SK-N-MC (cell line): ENCODE results near the gene GOLGA5.

ENCODE experiments used
- DNase-seq: peaks from one replicate; pipeline ENCODE4 v3.0.0-alpha.2; 2011; ENCODE audit warnings: low read depth, low spot score
- H3K27ac ChIP-seq: fragments of 200-600 bp; sonication (generic); 2 replicates; pipeline ENCODE4 v1.5.1; 2016; ENCODE audit warnings: mixed run types
- H3K36me3 ChIP-seq: fragments of 200-600 bp; sonication (generic); 2 replicates; pipeline ENCODE4 v1.6.1; 2017; ENCODE audit warnings: antibody characterized with exemption, low read length, mixed read lengths; ENCODE audit not compliant: insufficient read depth
- H3K4me3 ChIP-seq: fragments of 200-600 bp; sonication (generic); 2 replicates; pipeline ENCODE4 v1.5.1; 2016
- H3K9ac ChIP-seq: fragments of 200-600 bp; sonication (generic); 2 replicates; pipeline ENCODE4 v1.8.0; 2017; ENCODE audit warnings: mixed run types, mixed read lengths; ENCODE audit not compliant: insufficient read length
- H3K9me3 ChIP-seq: fragments of 200-600 bp; sonication (generic); 2 replicates; pipeline ENCODE4 v1.6.1; 2017; ENCODE audit warnings: low read depth, mild to moderate bottlenecking, antibody characterized with exemption, low read length, moderate library complexity, mixed read lengths
- EZH2 ChIP-seq: fragments of 200-600 bp; sonication (generic); IDR thresholded peaks from one replicate; pipeline ENCODE4 v1.6.1; 2017; ENCODE audit warnings: antibody characterized with exemption
- FOXP2 ChIP-seq: optimal IDR thresholded peaks from 2 replicates; pipeline ENCODE3; 2011; ENCODE audit warnings: mild to moderate bottlenecking, moderate library complexity; ENCODE audit not compliant: insufficient read depth; ENCODE audit errors: extremely low read length, control extremely low read depth
- POLR2AphosphoS5 ChIP-seq: IDR thresholded peaks from 2 replicates; pipeline ENCODE4 v1.6.1; 2012; ENCODE audit warnings: mild to moderate bottlenecking, low read depth, low read length, borderline replicate concordance

GOLGA5 gene

DNA sequence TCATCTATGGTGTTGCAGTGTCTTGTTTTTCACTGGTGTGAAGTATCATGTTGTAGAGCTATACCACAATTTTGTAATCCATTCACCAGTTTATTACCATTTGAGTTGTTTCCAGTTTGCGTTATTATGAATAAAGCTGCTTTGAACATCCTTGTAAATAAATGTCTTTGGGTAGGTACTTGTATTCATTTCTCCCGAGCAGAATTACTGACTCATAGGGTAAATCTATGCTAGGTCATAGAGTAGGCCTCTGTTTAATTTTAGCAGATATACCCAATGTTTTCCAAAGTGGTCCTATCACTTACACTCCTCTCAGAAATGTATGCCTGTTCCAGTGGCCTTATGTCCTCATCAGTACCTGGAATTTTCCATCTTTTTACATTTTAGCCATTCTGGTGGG lies 6.6 kb upstream of the GOLGA5 start:
- H3K36me3 ChIP-seq = no peaks in the 10 kb centered on the region
- no peak overlapping the region for H3K27ac ChIP-seq
- TF ChIP-seq POLR2AphosphoS5 (no peak), FOXP2 (no peak), EZH2 (no peak)
- no peak for DNase-seq
- no peaks in the 10 kb centered on the region; the same call in 1 of the 2 replicates for H3K9me3 ChIP-seq
- H3K4me3 ChIP-seq = no peak overlapping the region
- H3K9ac ChIP-seq = no peak overlapping the region

DNA sequence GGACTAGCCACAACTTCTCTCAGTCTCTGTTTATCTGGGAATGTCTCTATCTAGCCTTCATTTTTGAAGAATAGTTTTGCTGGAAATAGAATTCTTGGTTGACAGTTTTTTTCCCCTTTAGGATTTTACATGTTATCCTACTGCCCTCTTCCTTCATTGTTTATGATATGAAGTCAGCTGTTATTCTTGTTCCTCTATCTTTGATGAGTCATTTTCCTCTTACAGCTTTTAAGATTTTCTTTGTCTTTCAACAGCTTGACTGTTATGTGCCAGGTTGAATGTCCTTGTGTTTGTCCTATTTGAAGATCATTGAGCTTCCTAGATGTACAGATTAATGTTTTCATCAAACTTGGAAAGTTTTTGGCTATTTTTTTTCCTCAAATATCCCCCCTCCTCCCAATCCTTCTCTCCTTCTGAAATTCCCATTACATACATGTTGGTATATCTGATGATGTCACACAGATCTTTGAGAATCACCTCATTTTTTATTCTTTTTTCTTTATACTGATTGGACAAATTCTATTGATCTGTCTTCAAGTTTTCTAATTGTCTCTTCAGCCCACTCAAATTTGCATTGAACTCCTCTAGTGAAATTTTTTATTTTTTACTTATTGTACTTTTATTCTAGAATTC lies 4.5 kb upstream of the GOLGA5 start:
- Histone ChIP-seq H3K9me3 (peaks cover 5% of the 10 kb centered on the region; the same call in 1 of the 2 replicates), H3K9ac (no peak overlapping the region), H3K36me3 (peaks cover 6% of the 10 kb centered on the region; the same call in 1 of the 2 replicates), H3K27ac (no peak overlapping the region), H3K4me3 (no peak overlapping the region)
- TF ChIP-seq FOXP2 = no peak
- TF ChIP-seq EZH2 = no peak
- TF ChIP-seq POLR2AphosphoS5 = no peak
- no peak for DNase-seq

DNA sequence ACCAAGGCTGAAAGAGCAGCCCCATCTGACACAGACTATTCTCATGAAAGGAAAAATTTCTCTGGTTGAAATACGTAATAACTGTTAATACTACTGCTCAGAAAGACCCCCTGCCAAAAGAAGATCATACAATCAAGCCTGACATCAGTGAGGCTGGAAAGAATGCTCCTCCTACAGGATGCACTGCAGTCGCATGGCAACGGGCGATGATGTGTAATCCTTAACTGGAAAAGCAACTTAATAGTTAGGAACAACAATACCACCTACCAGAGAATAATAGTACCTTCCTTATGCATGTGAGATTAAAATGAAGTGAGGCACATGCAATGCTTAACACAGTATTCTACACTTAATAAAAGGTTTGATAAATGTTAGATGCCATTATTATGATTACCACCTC lies 1.2 kb upstream of the GOLGA5 start:
- DNase-seq = no peak
- H3K9me3 ChIP-seq = peaks cover 5% of the 10 kb centered on the region; the same call in 1 of the 2 replicates
- no peak overlapping the region for H3K27ac ChIP-seq
- H3K4me3 ChIP-seq = no peak overlapping the region
- H3K9ac ChIP-seq = no peak overlapping the region
- H3K36me3 ChIP-seq = peaks cover 13% of the 10 kb centered on the region
- no peak for TF ChIP-seq FOXP2
- TF ChIP-seq EZH2 = no peak
- no peak for TF ChIP-seq POLR2AphosphoS5

DNA sequence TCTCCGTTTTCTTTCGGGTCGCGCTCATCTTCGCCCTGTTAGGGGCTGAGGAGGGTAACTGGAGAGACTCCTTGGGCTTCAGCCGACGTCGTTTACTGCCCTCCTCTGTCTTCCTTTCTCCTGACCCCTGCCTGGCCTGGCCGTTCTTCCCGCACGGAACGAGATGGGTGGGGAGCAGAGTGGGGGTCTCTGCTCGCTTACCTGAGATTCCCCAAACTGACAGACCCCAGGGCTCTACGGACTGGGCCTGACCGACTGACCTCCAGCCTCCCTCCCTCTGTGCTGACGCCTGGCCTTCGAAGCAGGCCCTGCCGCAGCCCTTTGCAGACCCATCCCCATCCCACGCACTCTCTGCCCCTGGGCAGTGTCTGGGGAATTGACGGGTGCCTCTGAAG lies 439 bp downstream of the GOLGA5 start:
- H3K4me3 ChIP-seq = peak overlapping the region; percentile 81
- H3K9me3 ChIP-seq = peaks cover 5% of the 10 kb centered on the region; the same call in 1 of the 2 replicates
- H3K27ac ChIP-seq = peak overlapping the region; percentile 37; the same call in 1 of the 2 replicates
- DNase-seq = no peak
- no peak for TF ChIP-seq FOXP2
- no peak for TF ChIP-seq POLR2AphosphoS5
- H3K36me3 ChIP-seq = peaks cover 20% of the 10 kb centered on the region
- H3K9ac ChIP-seq = peak overlapping the region; percentile 89

DNA sequence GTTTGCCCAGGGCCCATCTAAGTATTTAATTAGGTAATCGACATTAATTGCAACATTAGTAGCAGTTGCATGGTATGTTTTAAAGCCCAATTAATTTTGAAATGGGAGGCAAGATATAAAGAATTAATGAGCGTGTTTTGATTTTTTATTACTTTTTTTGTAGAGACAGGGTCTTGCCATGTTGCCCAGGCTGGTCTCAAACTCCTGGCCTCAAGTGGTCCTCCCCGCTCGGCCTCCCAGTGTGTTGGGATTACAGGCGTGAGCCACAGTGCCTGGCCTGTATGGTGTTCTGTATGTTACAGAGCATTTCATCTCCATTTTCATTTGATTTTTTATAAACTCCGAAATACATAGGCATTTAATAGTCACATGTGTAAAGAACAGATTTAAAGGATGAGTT lies 856 bp downstream of the GOLGA5 start:
- H3K4me3 ChIP-seq = peak overlapping the region; percentile 81
- H3K9ac ChIP-seq = peak overlapping the region; percentile 89
- H3K36me3 ChIP-seq = peaks cover 24% of the 10 kb centered on the region
- no peak overlapping the region for H3K27ac ChIP-seq
- peaks cover 5% of the 10 kb centered on the region; the same call in 1 of the 2 replicates for H3K9me3 ChIP-seq
- DNase-seq = no peak
- no peak for TF ChIP-seq EZH2
- TF ChIP-seq POLR2AphosphoS5 = no peak
- no peak for TF ChIP-seq FOXP2

DNA sequence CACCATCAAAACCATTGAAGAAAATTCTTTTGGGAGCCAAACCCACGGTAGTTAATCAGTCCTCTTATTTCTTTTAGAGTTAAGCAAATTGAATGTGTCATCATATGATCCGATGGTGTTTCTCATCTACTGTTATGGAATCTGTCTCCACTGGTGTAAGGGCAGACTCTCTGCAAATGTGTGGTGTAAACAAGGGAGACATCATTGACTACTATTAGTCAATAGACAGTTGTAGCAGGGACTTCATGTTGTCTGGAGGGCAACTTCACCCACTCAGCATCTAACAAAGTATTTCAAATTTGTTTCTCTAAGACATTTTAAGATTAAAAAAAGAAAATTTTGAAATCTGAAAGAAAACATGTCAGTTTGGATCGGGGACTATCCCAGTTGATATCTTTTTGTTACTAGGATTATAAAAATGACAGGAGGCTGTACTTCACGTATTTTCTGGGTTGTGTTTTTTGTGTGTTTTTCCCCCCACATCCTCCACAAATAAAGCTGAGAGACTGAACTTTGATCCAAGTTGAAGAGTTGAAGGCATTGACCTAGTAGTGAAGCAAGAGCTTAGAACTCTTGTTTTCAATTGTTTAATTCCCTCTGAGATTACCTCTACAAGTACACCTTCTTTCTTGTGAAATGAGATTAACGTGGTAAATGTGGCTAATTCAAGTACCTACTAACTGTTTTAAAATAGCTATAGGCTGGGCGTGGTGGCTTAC lies 4.0 kb downstream of the GOLGA5 start:
- DNase-seq = no peak
- H3K9ac ChIP-seq = no peak overlapping the region
- H3K4me3 ChIP-seq = no peak overlapping the region
- TF ChIP-seq POLR2AphosphoS5 (no peak), FOXP2 (no peak), EZH2 (no peak)
- H3K36me3 ChIP-seq = peaks cover 27% of the 10 kb centered on the region
- peaks cover 5% of the 10 kb centered on the region; the same call in 1 of the 2 replicates for H3K9me3 ChIP-seq
- no peak overlapping the region for H3K27ac ChIP-seq

DNA sequence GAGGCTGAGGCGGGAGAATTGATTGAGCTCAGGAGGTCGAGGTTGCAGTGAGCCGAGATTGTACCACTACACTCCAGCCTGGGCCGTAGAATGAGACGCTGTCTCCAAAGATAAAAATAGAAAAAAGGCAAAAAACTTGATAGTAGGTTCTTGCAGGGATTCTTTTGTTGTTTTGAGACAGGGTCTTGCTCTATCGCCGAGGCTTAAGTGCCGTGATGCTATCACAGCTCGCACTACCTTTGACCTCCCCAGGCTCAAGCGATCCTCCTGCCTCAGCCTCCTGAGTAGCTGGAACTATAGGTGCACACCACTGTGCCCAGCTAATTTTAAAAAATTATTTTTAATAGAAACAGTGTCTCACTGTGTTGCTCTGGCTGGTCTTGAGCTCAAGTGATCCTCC lies 4.7 kb downstream of the GOLGA5 start:
- no peak overlapping the region for H3K4me3 ChIP-seq

DNA sequence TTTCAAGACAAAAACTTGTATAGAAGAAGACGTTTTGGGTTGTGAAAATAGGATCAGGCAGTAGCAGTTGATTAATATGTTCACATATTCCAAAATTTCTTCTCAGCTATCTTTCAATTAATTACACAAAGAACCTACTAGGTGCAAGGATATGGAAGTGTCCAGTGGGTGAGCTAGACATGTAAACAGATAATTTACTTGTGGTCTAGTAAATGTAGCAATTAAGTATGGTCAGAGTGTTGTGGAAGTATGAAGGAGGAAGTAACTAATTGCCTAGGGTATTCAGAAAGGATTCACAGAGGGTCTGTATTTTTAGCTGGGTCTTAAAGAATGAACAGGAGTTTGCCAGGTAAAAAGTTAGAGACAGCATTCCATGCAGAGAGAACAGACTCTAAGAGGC lies 5.9 kb downstream of the GOLGA5 start:
- Histone ChIP-seq H3K4me3 (no peak overlapping the region), H3K9me3 (no peaks in the 10 kb centered on the region), H3K36me3 (peaks cover 29% of the 10 kb centered on the region), H3K9ac (no peak overlapping the region), H3K27ac (no peak overlapping the region)
- no peak for TF ChIP-seq EZH2
- no peak for TF ChIP-seq POLR2AphosphoS5
- TF ChIP-seq FOXP2 = no peak
- DNase-seq = no peak

More for the DNA sequence above, 4.7 kb downstream of the GOLGA5 start:
- Histone ChIP-seq H3K36me3 (peaks cover 29% of the 10 kb centered on the region), H3K9me3 (no peaks in the 10 kb centered on the region), H3K27ac (no peak overlapping the region), H3K9ac (no peak overlapping the region)
- TF ChIP-seq FOXP2 = no peak
- DNase-seq = no peak

DNA sequence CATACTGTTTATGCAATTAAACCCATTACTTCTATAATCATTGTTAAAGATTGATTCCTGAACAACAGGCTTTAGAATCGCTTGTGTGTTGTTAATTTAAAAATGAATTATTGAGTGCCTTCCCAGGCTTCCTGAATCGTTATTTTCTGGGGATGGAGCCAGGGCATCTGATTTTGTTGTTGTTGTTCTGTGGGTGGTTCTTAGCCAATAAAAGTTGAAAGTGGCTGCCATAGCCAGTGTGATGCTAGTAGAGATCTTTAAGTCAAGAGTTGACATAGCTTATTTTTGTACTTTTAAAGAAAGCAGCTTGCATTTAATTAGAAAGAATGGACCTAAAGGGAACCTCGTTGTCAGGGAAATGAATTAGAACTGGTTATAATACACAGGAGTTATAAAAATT lies 6.4 kb downstream of the GOLGA5 start:
- Histone ChIP-seq H3K9me3 (no peaks in the 10 kb centered on the region), H3K27ac (no peak overlapping the region), H3K9ac (no peak overlapping the region), H3K4me3 (no peak overlapping the region), H3K36me3 (peaks cover 29% of the 10 kb centered on the region)
- TF ChIP-seq FOXP2 = no peak
- TF ChIP-seq POLR2AphosphoS5 = no peak
- TF ChIP-seq EZH2 = no peak
- DNase-seq = no peak
